UCSD-AML1 (cell line): ENCODE measurements around the gene TUBGCP2.

Experiments used
- DNase-seq: peaks from one replicate; lab custom pipeline; 2025; ENCODE audit not compliant: unreplicated experiment; lab: John Stamatoyannopoulos, UW

Gene TUBGCP2

DNA sequence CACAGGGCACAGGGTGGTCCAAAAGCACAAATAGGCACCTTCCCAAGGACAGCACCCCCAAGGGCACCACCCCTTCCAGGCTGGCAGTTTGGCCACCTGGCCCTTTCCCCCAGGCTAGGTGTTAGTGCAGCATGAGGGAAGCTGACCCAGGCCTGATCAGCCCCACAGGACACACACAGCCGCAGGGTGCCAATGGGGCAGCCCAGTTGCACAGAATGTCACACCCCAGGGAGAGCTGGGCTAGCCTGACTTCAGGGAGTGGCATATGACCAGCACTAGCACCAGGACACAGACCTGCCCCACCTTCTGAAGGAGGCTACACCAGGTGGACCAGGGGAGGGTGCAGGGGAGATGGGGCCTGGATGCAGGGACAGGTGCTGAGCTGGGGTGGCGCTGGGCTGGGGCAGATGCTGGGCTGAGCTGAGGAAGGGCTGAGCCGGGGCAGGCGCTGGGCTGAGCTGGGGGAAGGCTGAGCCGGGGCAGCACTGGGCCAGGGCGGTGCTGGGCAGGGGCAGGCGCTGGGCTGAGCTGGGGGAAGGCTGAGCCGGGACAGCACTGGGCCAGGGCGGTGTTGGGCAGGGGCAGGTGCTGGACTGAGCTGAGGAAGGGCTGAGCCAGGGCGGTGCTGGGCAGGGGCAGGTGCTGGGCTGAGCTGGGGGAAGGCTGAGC is 28.1 kb downstream of the TUBGCP2 start:
- no peak for DNase-seq

DNA sequence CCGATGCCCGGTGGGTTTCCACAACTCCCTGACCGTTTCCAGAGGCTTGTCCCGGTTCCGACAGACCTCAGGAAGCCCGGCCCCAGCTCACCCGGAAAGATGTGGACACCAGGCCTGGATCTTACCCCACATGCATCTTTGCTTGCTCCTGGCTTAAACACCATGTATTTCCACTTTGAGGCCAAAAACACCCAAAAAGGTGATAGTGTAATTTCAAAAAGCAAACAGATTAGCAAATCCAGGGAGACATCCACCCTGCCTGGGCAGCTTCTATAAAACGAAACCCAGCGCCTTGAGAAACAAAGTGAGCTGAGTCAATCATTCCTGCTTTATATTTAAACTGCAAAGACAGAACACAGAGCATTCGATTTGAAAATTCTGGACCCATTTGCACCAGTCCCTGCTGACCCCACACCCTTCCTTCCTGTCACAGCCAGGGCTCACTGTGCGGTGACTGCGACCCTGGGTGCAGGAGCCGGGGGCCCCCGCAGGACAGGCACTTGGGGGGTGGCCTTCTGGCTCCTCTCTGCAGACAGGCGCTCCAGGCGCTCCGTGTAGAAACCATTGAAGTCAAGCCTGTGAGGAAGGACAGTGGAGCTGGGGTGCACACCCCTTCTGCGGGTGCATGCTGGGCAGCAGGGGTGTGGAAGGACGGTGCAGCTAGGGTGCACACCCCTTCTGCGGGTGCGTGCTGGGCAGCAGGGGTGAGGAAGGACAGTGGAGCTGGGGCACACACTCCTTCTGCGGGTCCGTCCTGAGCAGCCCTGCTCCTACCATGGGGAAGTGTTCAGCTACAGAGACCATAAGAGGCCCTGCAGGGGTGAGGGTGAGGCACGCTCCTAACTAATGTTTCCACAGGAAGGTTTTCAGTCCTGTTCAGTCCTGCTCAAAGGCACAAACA is 29.1 kb downstream of the TUBGCP2 start:
- no peak for DNase-seq

DNA sequence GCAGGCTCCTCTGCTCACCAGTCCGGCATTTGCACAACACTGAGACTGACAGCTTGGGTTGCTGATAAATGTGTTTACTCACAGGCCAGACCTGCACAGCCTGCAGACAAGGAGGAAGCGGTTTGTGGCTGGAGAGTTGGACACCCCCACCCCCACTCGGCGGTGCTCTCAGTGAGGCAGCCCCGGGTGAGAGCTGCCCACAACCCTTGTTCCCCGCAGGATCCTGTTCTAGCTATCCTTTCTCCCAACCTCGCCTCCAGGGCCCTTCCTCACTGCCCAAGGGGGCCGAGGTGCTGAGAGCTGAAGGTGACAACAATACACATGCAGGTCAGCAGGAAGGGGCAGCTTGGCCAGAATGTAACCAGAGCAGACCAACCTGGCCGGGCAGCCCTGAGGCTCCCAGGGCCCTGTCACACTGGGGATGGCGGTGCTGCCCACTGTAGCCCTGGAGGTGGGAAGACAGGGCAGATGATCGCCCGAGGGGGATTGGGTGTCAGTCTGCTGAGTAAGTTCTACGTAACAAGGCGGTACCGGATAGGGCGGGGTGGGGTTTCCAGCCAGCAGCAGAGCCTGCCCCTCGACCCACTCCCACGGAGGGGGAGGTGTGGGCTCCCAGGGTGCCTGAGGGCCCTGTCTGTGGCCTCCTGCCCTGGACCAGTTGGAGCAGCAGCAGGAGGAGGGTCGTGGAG is 30.0 kb downstream of the TUBGCP2 start:
- DNase-seq: peak; percentile 90

GRCh38 chr10:133277993-133278576 is 30.6 kb downstream of the TUBGCP2 start:
- DNase-seq: no peak

DNA sequence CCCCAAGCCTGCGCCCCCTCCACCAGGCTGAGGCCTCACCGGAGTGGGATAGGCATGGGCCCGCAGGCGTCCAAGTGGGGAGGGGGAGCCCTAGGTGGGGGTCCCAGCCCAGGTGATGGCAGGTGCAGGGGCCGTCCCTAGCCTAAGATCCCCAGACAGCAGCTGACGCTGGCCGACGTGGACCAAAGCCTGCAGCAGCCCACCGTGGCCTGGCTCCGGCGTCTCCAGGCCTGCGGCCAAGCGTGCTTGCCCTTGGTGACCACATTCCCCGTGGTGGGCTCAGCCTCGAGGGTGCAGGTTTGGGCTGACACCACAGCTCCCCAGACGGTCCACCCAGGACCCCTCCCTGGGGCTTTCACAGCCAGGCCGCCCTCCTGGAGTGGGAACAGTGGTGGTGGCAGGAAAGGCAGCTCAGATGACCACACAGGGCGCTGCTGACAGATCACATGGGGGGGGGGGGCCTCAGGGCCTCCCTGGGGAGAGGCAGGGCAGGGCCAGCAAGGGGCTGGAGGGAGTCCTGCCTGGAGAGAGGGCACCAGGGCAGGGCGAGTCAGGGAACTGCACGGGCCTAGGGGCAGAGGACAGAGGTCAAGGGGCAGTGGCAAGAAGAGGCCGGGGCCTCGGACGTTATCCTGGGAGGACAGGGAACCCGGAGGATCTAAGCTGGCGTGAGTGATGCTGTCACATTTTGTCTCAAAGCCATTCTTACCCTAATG is 31.2 kb downstream of the TUBGCP2 start:
- no peak for DNase-seq

DNA sequence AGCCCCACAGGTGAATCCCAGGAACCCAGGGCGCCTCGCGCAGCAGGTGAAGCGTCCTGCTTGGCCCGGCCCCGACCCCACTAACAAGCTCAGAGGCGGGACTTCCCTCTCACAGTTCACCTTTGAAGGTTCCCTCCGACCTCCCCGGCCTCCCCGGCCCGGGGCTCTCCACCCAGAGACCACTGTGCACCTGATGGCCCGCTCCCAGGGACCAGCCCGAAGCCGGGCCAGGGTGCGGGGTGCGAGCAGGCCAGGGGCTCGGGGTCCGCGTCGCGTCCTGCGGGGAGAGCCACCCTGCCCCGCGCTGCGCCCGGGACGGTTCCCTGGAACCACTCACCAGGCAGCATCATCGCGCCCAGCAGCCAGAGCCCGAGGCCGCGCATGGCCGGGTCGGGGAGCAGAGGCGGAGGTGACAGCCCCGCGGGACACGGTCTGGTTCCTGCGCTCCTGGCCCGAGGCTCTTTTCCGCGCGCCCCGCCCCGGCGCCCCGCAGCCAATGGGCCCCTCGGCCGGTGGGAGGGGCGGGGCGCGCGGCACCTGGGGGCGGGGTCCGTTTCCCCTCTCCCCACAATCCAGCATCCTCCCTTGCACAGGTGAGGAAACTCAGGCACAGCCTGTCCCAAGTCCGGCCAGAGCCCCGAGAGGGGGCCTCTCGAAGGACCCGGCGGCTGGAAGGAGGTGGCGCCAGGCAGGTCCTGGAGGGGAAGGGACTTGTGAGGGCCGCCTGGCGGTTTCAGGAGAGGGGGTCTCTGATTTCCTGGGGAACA is 32.1 kb downstream of the TUBGCP2 start, which contains the start of gene ADAM8:
Gene ADAM8 (minus strand): TSS at position 434 of the 767 bp plus-strand sequence. CDS start 51 bp downstream, at position 383.
- peak; percentile 73 for DNase-seq

- no peak for DNase-seq
Measured at GRCh38 chr10:133276100-133276434, 32.6 kb downstream of the TUBGCP2 start.

- peak; percentile 64 for DNase-seq
Measured at GRCh38 chr10:133275684-133276092, 33.0 kb downstream of the TUBGCP2 start.

DNA sequence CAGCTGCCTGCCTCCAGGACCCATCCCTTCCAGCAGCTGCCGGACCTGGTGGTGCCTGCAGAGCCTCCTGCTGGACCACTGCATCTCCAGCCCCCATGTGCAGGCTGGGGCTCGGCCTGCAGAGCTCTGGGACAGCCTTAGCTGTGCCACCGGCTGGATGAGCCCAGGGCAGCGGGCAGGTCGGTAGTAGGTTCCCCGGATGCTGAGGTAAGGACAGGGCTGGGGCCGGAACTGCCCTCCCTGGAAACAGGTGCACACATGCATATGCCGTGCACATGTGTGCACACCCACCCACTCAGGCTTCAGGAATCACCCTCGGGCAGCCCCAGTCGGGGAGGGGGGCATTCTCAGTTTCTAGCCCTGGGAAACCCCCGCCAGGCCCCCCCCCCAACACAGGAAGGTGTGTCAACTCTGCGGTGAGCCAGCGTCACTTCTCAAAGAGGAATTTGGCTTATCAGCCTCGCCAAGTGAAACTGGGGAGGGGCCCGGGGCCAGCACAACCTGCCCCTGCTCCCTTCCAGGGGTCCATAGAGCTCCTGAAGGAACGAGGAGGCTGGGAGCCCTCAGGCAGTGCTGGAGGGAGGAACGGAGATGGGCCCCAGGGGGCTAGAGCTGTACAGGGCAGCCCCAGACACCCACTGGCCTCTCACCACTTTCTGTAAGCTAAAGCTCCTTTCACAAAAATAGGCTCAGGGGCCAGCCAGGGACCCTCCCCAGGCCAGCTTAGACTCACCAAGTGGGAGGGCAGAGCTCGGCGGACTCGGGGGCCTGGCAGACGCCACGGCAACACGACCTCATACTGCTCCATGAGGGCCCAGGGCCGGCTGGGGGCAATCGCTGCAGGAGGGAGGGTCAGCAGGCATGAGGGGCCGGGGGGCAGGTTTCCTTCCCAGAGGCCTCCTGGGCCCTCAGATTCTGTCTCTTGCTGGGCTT is 33.7 kb downstream of the TUBGCP2 start:
- DNase-seq: peak; percentile 75

DNA sequence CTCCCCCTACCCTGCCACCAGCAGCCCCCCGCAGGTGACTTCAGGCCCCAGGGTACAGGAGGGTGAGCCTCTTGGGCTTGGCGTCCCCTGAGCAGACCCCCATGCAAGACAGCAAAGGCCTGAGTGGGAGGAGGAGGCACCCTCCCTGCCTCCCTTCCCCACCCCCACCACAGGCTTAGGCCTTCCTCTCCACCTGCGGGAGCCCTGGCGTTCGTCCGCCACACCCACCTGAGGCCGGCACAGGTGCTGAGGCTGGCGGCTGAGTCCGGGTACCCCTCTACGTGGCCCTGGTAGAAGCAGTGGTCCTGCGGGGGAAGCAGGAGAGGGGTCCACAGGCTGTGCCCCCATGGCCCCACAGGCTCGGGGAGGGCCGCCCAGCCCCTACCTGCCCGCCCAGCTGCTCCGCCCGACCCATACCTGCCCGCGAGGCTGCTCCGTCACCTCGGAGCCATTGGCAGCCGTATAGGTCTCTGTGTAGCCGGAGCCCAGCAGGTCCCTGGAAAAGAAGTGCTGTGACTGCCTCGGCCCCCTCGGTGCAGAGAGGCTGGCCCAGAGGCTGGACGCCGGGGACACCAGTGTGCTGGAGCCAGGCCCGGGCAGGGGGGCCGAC is 35.0 kb downstream of the TUBGCP2 start:
- DNase-seq: no peak

GRCh38 chr10:133272964-133273420 is 35.7 kb downstream of the TUBGCP2 start:
- no peak for DNase-seq

GRCh38 chr10:133272301-133272963 is 36.2 kb downstream of the TUBGCP2 start:
- no peak for DNase-seq

GRCh38 chr10:133271521-133272300 is 37.0 kb downstream of the TUBGCP2 start:
- no peak for DNase-seq

- DNase-seq: no peak
Measured at GRCh38 chr10:133270773-133271297, 37.8 kb downstream of the TUBGCP2 start.

DNA sequence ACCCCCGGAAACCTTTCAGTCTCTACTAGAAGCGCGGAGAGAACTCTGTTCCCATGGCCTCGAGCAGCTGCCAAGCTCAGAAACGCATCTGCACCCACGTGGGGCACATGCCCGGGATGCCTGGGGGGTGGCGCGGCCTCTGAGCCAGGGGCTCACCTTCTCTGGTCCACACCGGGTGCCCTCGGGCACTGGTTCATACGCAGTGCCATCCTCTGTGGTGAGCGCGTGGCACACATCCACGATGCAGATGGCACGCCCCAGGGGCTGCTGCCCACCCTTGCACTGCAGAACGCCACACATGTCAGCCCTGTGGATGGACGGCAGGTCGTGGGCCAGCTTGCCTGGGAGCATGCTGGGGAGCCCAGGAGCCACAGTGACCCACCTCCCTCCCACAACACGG is 38.5 kb downstream of the TUBGCP2 start:
- no peak for DNase-seq

- DNase-seq: no peak
Measured at GRCh38 chr10:133269367-133269766, 39.3 kb downstream of the TUBGCP2 start.

GRCh38 chr10:133268532-133268931 is 40.1 kb downstream of the TUBGCP2 start:
- DNase-seq: no peak
